Measurements from ENCODE around the gene TBC1D14. TPM values are rescaled to one million over a fixed set of nuclear protein-coding genes. Genes with fewer than 3 reads are reported as not detected.

The TBC1D14 gene
- total and polyA plus RNA-seq, 9 of the 15 experiments (the other 6 are each of a cell fraction or from before 2014, with no cell fraction given) = 2.1 to 59.6 (median 44.8) TPM

DNA sequence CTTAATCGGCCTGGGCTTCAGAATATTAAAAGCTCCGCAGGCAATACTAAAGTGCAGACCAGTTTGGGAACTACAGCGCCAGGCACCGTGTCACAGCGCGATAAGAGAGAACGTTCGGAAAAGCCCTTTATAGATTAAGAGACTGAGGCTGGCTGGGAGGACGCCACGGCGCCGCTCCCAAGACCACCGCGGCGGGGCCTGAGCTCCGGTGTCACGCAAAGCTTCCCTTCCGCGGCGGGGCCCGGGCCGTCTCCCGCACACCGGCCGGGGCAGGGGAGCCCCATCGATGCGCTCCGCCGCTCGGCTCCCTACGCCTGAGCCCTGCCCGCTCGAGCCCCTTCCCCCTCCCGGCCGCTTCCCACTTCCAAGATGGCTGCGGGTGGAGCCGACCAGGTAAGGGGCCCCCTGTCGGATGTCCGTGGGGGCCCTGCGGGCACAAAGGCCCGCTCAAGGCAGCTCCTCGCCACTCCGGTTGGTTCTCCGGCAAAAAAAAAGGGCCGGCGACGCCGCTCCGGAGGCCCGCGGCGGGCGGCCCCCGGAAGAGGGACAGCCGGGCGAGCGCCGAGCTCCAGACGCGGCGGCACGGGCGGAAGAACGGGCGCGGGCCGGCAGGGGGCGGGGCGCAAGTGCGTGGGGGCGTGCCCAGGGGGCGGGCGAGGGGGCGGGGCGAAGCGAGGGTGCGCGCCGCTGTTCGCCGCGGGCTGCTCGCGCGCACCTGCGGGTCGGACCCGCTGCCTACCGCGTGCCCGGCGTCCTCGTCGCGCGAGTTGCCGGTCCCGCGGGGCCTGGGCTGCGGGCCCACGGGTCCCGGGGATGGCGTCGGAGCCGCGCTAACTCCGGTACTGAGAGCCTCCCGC lies at the start of gene TBC1D14 (continued):
- TF ChIP-seq, protein P1, sequence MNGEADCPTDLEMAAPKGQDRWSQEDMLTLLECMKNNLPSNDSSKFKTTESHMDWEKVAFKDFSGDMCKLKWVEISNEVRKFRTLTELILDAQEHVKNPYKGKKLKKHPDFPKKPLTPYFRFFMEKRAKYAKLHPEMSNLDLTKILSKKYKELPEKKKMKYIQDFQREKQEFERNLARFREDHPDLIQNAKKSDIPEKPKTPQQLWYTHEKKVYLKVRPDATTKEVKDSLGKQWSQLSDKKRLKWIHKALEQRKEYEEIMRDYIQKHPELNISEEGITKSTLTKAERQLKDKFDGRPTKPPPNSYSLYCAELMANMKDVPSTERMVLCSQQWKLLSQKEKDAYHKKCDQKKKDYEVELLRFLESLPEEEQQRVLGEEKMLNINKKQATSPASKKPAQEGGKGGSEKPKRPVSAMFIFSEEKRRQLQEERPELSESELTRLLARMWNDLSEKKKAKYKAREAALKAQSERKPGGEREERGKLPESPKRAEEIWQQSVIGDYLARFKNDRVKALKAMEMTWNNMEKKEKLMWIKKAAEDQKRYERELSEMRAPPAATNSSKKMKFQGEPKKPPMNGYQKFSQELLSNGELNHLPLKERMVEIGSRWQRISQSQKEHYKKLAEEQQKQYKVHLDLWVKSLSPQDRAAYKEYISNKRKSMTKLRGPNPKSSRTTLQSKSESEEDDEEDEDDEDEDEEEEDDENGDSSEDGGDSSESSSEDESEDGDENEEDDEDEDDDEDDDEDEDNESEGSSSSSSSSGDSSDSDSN (IDR thresholded peaks at IDR 0.05; ENCODE audit: borderline replicate concordance in 1 of 2, low read depth in 2 of 2, low read length in 2 of 2) = 0 out of 4 replicates have a peak, but pooled peaks of 1 of the 2 experiments have one; percentile 31
- TF ChIP-seq NELFE (IDR thresholded peaks at IDR 0.05; ENCODE audit: insufficient read depth, insufficient read length) (no peak), MCM7 (IDR thresholded peaks at IDR 0.05) (no peak), HLTF (IDR thresholded peaks at IDR 0.05) (no peak), MBD2 (IDR thresholded peaks at IDR 0.05; ENCODE audit: borderline replicate concordance, low read depth) (peak; percentile 48; the same call in 1 of the 2 replicates), GABPB1 (CRISPR knock-in tag; IDR thresholded peaks at IDR 0.05) (peak; percentile 77), CHD2 (IDR thresholded peaks at IDR 0.05; ENCODE audit: low read depth, low read length) (peak; percentile 35; the same call in 1 of the 2 replicates), KLF10 (CRISPR knock-in tag; IDR thresholded peaks at IDR 0.05) (no peak), MYC (IDR thresholded peaks at IDR 0.05; ENCODE audit: low read depth, low read length) (peak; percentile 28), MYC (CRISPR knock-in tag; IDR thresholded peaks at IDR 0.05; ENCODE audit: borderline replicate concordance, low read depth) (no peak), NCOA4 (IDR thresholded peaks at IDR 0.05; ENCODE audit: partially characterized antibody) (no peak), NR1H2 (CRISPR knock-in tag; IDR thresholded peaks at IDR 0.05) (no peak), SRSF7 (optimal IDR thresholded peaks at IDR 0.05; ENCODE audit: low read depth, low read length) (no peak), IFI16 (CRISPR knock-in tag; IDR thresholded peaks at IDR 0.05) (no peak), FOXA1 (IDR thresholded peaks at IDR 0.05; ENCODE audit: borderline replicate concordance) (no peak), TOE1 (IDR thresholded peaks at IDR 0.05; ENCODE audit: borderline replicate concordance) (peak; percentile 86; the same call in 1 of the 2 replicates), TOE1 (CRISPR knock-in tag; IDR thresholded peaks at IDR 0.05; ENCODE audit: borderline replicate concordance, low read depth) (0 out of 2 replicates have a peak, but pooled peaks have one; percentile 58), SPI1 (IDR thresholded peaks at IDR 0.05; ENCODE audit: borderline replicate concordance, low read depth, low read length) (peak; percentile 28; the same call in 1 of the 2 replicates), CHD4 (IDR thresholded peaks at IDR 0.05; ENCODE audit: insufficient read depth, insufficient replicate concordance, low read depth, low read length, poor library complexity, severe bottlenecking) (no peak), TARDBP (IDR thresholded peaks at IDR 0.05) (peak; percentile 83; the same call in 1 of the 2 replicates), BCOR (IDR thresholded peaks at IDR 0.05) (0 out of 2 replicates have a peak, but pooled peaks have one; percentile 27)
- TF ChIP-seq, protein P2, sequence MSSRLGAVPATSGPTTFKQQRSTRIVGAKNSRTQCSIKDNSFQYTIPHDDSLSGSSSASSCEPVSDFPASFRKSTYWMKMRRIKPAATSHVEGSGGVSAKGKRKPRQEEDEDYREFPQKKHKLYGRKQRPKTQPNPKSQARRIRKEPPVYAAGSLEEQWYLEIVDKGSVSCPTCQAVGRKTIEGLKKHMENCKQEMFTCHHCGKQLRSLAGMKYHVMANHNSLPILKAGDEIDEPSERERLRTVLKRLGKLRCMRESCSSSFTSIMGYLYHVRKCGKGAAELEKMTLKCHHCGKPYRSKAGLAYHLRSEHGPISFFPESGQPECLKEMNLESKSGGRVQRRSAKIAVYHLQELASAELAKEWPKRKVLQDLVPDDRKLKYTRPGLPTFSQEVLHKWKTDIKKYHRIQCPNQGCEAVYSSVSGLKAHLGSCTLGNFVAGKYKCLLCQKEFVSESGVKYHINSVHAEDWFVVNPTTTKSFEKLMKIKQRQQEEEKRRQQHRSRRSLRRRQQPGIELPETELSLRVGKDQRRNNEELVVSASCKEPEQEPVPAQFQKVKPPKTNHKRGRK (tag; IDR thresholded peaks at IDR 0.05) = no peak
- TF ChIP-seq, protein P3, sequence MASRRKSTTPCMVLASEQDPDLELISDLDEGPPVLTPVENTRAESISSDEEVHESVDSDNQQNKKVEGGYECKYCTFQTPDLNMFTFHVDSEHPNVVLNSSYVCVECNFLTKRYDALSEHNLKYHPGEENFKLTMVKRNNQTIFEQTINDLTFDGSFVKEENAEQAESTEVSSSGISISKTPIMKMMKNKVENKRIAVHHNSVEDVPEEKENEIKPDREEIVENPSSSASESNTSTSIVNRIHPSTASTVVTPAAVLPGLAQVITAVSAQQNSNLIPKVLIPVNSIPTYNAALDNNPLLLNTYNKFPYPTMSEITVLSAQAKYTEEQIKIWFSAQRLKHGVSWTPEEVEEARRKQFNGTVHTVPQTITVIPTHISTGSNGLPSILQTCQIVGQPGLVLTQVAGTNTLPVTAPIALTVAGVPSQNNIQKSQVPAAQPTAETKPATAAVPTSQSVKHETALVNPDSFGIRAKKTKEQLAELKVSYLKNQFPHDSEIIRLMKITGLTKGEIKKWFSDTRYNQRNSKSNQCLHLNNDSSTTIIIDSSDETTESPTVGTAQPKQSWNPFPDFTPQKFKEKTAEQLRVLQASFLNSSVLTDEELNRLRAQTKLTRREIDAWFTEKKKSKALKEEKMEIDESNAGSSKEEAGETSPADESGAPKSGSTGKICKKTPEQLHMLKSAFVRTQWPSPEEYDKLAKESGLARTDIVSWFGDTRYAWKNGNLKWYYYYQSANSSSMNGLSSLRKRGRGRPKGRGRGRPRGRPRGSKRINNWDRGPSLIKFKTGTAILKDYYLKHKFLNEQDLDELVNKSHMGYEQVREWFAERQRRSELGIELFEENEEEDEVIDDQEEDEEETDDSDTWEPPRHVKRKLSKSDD (conservative IDR thresholded peaks at IDR 0.05; ENCODE audit: low read length) = no peak

All from K562 (cell line).